Thyroid gland (tissue), 4 donors: ENCODE results near the gene COMT. TPM values are rescaled to one million over a fixed set of nuclear protein-coding genes. Genes with fewer than 3 reads are reported as not detected.

ENCODE experiments used
- DNase-seq, 2 donors: peaks; one replicate each; pipeline ENCODE4 v3.0.0-alpha.2; 2019
- H3K27ac ChIP-seq, 3 donors: fragments of 200-600 bp; sonication (generic); 1 replicate in 2 of 3; 2 replicates in 1 of 3; pipeline ENCODE4 v1.5.1; 2016 to 2019; ENCODE audit warnings: mild to moderate bottlenecking in 1 of 3, moderate library complexity in 1 of 3
- H3K27me3 ChIP-seq: fragments of 200-600 bp; sonication (generic); one replicate; pipeline ENCODE4 v1.5.1; 2019
- H3K36me3 ChIP-seq, 2 donors: fragments of 200-600 bp; sonication (generic); one replicate each; pipeline ENCODE4 v1.5.1; 2016 to 2019
- H3K4me1 ChIP-seq, 2 donors: fragments of 200-600 bp; sonication (generic); one replicate each; pipeline ENCODE4 v1.5.1; 2017 to 2019
- H3K4me3 ChIP-seq, 3 donors: fragments of 200-600 bp; sonication (generic); replicated peaks in 1 of 3; 1 replicate in 2 of 3; 2 replicates in 1 of 3; pipeline ENCODE4 v1.5.1; 2016; ENCODE audit warnings: mild to moderate bottlenecking in 1 of 3
- H3K9me3 ChIP-seq: fragments of 200-600 bp; sonication (generic); one replicate; pipeline ENCODE4 v1.5.1; 2017
- CTCF ChIP-seq, 6 experiments: fragments of 200-600 bp in 3 of 6; fragments of 450-650 bp in 3 of 6; sonication (generic) in 3 of 6; IDR thresholded peaks; one replicate each; pipeline ENCODE4 v1.5.1; 2016 to 2019; ENCODE audit warnings: antibody characterized with exemption in 6 of 6, mild to moderate bottlenecking in 2 of 6, inconsistent platforms in 1 of 6, moderate library complexity in 1 of 6
- POLR2A ChIP-seq, 2 donors: fragments of 450-650 bp; IDR thresholded peaks; one replicate each; pipeline ENCODE4 v1.6.1; 2017; ENCODE audit warnings: antibody characterized with exemption in 2 of 2, mild to moderate bottlenecking in 2 of 2, moderate library complexity in 1 of 2
- WGBS, 2 donors: methylation state at CpG; one replicate each; pipeline ENCODE4 v1.1.5; 2017; 5-methylcytosine and 5-hydroxymethylcytosine counted together
- intact Hi-C: fragments of 100-400 bp; cut with DNase I; formaldehyde crosslinking; loops from one replicate; pipeline ENCODE4 v1.15.1; 2023
- total RNA-seq, 4 donors: library from RNA; depleted of rRNA; stranded (reverse); fragments of >200 nt; gene quantifications; one replicate each; pipeline ENCODE4 v1.2.3, GENCODE V29; 2016

COMT gene
- total RNA-seq, 4 donors from 2014 or later: 92.6 to 216 (median 138) TPM

GRCh38 chr22:19997561-19998231 lies 56.1 kb downstream of the COMT start:
- 88 to 91% methylated on average over 13 to 18 of the region's 19 CpGs for WGBS, 2 donors
- Histone ChIP-seq H3K27ac (peak overlapping the region in 2 of 3 donors; percentile 73 to 75), H3K27me3 (no peaks in the 10 kb centered on the region), H3K36me3 (no peaks in the 10 kb centered on the region), H3K4me1 (peaks cover 54 to 88% of the 10 kb centered on the region in 2 donors), H3K9me3 (no peaks in the 10 kb centered on the region), H3K4me3 (no peak overlapping the region)
- no peak for DNase-seq
- intact Hi-C loops: no loop called here
- TF ChIP-seq CTCF (IDR thresholded peaks at IDR 0.05): no peak
- no peak for TF ChIP-seq POLR2A (IDR thresholded peaks at IDR 0.05)

DNA sequence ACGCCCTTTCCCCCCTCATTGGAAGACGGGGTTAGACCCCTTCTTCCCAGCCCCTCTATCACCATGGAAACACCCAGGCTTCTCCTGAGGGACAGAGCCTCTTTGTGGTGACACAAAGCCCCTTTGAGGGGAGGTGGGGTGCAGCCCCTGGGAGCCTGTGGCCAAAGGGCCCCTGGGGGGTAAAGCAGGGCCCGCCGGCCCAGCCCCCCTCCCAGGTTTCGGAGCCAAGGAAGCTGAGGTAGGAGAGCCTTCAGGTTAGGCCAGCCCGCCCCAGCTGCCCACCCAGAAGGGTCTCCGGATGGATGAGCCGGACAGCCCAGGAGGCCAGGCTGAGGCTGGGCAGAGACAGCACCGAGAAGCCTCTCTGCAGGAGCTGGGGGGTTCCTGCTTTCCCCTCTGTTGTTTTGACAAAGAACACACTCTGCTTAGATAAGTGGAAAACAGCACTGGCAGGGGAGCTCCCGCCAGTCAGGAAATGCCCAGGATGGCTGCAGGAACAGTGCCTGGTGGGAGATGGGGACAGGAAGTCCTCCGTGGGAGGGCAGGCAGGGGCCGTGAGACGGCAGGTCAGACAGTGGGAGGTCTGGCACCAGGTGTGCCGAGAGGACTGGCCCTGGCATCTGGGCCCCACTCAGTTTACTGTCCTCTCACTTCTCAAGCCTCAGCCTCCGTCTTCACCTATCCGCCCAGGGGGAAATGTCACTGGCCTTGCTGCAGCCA lies 56.8 kb downstream of the COMT start:
- Histone ChIP-seq H3K36me3 (no peaks in the 10 kb centered on the region), H3K27me3 (no peaks in the 10 kb centered on the region), H3K4me3 (no peak overlapping the region), H3K4me1 (peaks cover 54 to 82% of the 10 kb centered on the region in 2 donors), H3K27ac (peak overlapping the region; percentile 57 to 75 (median 73)), H3K9me3 (no peaks in the 10 kb centered on the region)
- intact Hi-C loops: no loop called here
- peak; percentile 65 to 76 for DNase-seq
- TF ChIP-seq CTCF (IDR thresholded peaks at IDR 0.05): no peak
- no peak for TF ChIP-seq POLR2A (IDR thresholded peaks at IDR 0.05)
- 34 to 42% methylated on average over 12 to 16 of the region's 16 CpGs for WGBS, 2 donors

DNA sequence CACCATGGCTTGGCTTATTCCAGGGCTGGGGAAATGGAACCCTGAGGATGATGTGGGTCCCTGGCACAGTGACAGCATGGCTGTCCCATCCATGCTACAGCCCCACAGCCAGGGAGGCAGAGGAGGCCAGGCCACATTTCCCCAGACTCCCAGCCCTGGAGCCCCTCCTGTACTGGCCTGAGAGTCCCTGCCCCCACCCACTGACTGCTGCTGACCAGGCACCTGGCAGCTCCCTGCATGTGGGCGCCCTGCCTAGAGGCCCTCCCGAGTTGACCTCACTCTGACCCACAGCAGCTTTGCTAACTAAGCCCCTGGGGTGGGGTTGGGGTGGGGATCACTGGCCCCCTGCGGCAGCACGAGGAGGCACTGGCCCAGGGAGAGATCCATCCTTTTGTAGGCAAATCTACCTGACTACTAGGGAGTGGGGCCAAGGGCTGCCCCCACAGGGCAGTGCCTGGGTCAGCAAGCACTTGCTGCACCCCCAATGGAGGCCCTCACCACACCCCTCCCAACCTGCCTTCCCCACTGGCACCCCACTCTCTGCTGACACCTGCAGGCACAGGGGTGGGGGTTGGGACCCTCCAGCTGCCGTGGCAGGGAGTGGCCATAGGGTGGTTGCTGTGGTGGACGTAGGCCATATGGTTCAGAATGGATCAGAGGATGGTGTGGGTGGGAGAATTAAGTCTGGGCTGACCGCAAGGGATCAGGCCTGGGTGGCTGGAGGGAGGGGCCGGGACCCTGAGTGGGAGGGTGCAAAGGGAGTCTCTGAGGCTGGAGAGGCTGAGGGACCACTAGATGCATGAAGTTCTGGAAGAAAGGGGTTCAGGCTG lies 57.6 kb downstream of the COMT start:
- WGBS, 2 donors: 52 to 90% methylated on average over 4 to 8 of the region's 8 CpGs
- Histone ChIP-seq H3K4me3 (no peak overlapping the region), H3K36me3 (no peaks in the 10 kb centered on the region), H3K9me3 (no peaks in the 10 kb centered on the region), H3K27ac (peak overlapping the region; percentile 57 to 75 (median 73)), H3K4me1 (peaks cover 54 to 77% of the 10 kb centered on the region in 2 donors), H3K27me3 (no peaks in the 10 kb centered on the region)
- intact Hi-C loops: no loop called here
- no peak for TF ChIP-seq POLR2A (IDR thresholded peaks at IDR 0.05)
- TF ChIP-seq CTCF (IDR thresholded peaks at IDR 0.05): no peak
- DNase-seq: peak; percentile 49 to 55

DNA sequence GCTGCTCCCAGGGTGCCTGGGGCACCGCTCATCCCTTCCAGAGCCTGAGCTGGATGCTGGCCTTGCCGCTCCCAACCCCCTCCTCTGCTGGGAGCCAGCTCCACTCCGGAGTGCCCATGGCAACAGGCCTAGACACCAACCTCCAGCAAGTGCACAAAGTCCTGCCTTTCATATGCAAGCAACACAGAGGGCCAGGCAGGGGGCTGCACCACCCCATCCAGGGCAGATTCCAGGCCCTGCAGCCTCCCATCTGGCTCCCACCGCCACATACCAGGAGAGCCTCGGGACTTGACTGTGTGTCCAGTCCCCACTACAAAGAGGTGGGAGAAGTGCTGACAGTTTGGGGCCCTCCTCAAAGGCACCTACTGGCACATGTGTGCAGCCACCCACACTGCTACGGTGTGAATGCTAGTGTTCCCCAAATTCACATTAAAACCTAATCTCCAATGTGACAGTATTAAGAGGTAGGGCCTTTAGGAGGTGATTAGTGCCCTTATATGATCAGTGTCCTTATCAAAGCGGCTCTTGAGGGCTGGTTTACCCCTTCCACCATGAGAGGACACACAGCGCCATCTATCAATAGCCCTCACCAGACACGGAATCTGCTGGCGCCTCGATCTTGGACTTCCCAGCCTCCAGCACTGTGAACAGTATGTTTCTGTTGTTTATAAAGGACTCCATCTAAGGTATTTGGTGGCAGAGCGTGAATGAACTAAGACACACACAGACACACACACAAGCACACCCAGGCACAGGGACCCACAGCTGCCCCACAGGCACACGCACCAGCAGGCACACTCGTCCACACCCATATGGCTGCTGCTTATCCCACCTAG lies 58.9 kb downstream of the COMT start:
- TF ChIP-seq CTCF (IDR thresholded peaks at IDR 0.05) (no peak), POLR2A (IDR thresholded peaks at IDR 0.05) (no peak)
- peaks cover 51 to 70% of the 10 kb centered on the region in 2 donors for H3K4me1 ChIP-seq
- no peaks in the 10 kb centered on the region for H3K9me3 ChIP-seq
- peak; percentile 75 to 81 for DNase-seq
- no peak overlapping the region for H3K4me3 ChIP-seq
- no peaks in the 10 kb centered on the region for H3K36me3 ChIP-seq
- intact Hi-C loops: no loop called here
- H3K27ac ChIP-seq: peak overlapping the region; percentile 38 to 58 (median 46)
- WGBS, 2 donors: 72 to 76% methylated on average over 10 of the region's 14 CpGs
- no peaks in the 10 kb centered on the region for H3K27me3 ChIP-seq
